Subcutaneous adipose tissue (tissue), 4 donors: Measurements from ENCODE around the gene ITGB7. TPM values are rescaled to one million over a fixed set of nuclear protein-coding genes. Genes with fewer than 3 reads are reported as not detected.

ENCODE experiments used
- total RNA-seq, 4 donors: library from RNA; depleted of rRNA; stranded (reverse); fragments of >200 nt; gene quantifications; one replicate each; pipeline ENCODE4 v1.1.0, GENCODE V29; 2016
- TF ChIP-seq, protein P1 (sequence below): fragments of 450-650 bp; IDR thresholded peaks from one replicate; pipeline ENCODE4 v1.5.1; 2016; ENCODE audit warnings: low read depth, mild to moderate bottlenecking, control low read depth, antibody characterized with exemption, moderate library complexity

The ITGB7 gene
- total RNA-seq, 4 donors from 2014 or later = 0.49 to 8.1 (median 3.0) TPM

DNA sequence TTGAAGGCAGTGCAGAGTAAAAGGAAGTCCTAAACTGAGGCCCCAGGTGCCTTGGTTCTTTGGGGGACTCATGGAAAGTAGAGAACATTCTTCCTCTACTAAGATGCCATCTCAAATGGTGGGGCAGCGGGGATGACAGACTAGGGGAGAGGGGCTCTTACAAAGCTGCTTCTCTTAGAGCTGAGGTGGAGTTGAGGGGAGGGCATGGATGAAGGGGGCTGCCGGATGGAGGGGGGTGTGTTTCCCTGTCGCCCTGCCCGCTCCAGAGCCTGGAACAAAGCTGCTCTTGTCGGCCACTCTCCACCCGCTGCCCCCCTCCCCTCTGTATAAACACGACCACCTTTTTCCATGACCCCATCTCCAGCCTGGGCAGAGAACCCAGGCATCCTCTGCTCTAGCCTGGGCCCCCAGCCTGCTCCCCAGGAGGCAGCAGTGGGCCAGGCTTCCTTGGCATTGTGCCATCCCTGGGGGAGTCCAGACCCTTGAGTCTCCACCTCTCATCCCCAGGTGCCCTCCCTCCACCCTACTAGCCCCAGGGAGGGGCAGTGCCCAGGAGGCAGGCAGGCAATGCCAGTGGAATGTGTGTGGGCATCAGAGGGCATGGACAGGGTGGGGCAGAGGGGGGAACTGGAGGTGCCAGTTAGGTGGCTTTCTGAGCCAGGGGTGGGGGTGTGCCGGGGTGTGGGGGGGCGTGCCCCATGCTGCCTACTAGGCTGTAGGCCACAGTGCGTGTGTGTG lies 23.2 kb upstream of the ITGB7 start:
- TF ChIP-seq, protein P1, sequence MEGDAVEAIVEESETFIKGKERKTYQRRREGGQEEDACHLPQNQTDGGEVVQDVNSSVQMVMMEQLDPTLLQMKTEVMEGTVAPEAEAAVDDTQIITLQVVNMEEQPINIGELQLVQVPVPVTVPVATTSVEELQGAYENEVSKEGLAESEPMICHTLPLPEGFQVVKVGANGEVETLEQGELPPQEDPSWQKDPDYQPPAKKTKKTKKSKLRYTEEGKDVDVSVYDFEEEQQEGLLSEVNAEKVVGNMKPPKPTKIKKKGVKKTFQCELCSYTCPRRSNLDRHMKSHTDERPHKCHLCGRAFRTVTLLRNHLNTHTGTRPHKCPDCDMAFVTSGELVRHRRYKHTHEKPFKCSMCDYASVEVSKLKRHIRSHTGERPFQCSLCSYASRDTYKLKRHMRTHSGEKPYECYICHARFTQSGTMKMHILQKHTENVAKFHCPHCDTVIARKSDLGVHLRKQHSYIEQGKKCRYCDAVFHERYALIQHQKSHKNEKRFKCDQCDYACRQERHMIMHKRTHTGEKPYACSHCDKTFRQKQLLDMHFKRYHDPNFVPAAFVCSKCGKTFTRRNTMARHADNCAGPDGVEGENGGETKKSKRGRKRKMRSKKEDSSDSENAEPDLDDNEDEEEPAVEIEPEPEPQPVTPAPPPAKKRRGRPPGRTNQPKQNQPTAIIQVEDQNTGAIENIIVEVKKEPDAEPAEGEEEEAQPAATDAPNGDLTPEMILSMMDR = no peak

DNA sequence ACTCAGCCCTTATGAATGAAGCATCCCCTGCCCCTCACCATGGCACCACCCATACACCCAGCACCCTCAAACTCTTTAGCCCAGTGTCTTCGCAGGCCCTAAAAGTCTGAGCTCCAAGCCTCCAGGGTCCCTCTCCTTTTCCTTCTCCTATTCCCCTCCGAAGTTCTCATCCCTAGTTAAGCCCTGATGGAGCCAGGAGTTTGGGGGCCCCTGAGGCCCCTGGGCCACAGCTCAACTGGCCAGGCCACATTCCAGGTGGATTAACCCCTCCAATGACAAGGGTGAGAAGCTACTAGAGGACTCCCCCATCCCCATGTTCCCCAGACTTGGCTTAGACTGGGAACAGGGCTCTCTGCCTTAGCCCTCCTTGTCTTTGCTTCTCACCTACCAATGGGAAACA lies 22.4 kb upstream of the ITGB7 start:
- TF ChIP-seq, protein P1 = no peak

DNA sequence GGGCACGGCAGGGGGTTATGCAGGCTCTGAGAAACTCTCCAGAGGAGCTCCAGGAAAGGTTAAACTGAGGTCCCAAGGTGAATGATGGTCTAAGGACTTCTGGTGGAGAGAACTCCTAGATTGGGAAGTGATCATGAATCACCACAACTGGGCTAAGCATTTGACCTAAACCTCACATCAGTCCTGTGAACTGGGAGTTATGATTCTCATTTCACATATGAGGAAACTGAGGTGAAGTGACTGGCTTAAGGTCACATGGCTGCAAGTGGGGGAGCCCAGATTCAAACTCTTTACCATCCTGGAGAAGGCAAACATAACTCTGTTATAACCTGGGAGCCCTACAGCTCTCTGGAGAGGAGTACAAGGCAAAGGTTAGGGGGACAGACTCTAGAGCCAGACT lies 20.8 kb upstream of the ITGB7 start:
- TF ChIP-seq, protein P1 = no peak

DNA sequence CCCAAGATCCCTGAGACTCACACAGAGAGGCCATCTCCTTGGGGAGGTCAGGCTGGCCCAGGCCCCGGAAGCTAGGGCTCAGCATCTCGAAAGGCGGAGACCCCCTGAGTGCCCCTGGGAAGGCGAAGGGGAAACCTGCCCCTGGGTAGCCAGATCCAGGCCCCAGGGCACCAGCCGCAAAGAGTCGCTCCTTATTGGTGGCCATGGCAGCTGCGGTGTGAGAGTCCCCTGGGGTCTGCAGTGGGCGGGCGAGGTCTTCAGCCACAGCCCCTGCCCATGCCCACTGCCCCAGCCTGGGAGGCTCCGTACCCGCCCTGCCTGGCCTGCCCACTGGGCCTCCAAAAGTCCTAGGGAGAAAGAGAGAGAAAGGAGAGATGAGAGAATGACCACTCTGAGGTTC lies 20.3 kb upstream of the ITGB7 start:
- TF ChIP-seq, protein P1 = no peak

DNA sequence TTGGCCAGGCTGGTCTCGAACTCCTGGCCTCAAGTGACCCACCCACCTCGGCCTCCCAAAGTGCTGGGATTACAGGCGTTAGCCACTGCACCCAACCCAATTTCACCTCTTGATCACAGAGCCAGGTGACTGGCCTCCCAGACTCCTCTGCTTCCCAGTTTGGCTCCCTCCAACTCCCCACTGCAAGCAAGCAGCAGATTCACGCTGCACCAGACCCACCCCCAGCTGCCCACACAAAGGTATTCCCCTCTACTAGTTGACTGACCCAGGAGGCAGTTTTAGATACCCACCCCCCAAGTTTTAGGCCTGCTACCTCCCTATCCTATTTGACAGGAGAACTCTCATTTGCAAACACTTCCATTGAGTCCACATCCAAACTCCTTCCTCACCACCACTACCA lies 19.8 kb upstream of the ITGB7 start:
- TF ChIP-seq, protein P1 = no peak

DNA sequence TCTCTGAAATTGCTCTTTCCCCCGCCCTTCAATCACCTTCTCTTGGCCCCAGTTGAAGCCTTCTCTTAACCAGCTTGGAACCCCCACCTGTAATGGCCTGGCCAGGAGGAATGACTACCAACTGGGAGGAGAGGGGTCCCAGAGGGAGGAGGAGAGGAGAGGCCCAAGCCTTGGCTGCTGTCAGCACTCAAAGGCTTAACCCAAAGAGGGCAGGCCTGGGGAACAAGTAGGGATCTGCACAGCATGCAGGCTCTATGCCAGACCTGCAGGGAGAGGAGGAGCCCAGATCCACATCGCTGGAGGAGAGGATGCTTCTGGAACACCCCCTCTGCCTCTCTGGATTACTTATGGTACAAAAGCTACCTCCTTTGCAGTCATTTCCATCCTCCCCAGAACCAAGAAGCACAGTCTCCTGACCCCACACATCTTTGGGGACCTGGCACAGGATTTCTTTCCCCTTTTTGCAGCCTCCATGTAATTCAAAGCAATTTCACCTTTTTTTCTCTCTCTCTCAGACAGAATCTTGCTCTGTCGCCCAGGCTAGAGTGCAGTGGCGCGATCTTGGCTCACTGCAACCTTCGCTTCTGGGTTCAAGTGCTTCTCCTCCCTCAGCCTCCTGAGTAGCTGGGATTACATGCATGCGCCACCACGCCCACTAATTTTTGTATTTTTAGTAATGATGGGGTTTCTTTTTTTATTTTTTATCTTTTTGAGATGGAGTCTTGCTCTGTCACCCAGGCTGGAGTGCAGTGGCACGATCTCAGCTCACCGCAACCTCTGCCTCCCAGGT lies 18.8 kb upstream of the ITGB7 start:
- TF ChIP-seq, protein P1 = no peak

DNA sequence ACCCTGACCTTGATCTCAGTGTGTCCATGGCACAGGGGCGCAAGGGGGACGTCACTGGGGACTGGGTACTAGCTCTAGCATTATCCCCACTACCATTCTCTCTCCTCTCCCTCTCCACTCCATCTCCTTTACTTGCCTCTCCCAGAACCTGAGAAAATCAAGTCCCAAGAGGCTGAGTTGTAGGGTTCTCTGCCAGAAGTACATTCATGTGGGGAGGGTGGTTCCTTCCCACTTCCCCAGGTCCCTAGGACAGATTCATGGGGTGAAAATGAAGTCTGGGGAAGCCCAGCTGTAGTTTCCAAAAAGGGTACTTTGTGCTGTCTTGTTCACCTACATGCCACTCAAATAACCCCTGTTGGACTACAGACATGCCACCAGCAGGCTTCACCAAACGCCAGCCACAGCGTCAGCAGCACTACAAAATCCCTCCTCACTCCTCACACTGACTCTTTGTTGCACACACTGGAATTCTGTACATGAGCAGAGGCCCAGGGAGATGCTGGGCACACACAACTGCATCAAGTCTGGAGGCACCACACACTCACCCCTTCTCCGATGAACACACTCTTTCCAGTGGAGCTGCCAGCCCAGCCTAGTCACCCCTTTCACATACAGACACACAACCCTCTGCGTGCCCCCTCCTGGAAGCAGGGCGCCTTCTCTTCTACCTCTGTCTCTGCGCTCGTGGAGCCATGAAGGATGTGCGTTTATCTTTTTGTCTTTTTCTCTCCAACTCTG lies 18.0 kb upstream of the ITGB7 start:
- TF ChIP-seq, protein P1 = no peak
